ES-I3 (cell line): ENCODE results near the gene KCNJ15.

ENCODE experiments used
- H3K36me3 ChIP-seq: 2 replicates; pipeline ENCODE4 v1.6.1; 2013; ENCODE audit warnings: mild to moderate bottlenecking, low read length, control low read depth, moderate library complexity; ENCODE audit not compliant: insufficient read depth
- H3K4me1 ChIP-seq: 2 replicates; pipeline ENCODE4 v1.6.1; 2013; ENCODE audit warnings: mild to moderate bottlenecking, control low read depth, low read length; ENCODE audit not compliant: insufficient read depth
- H3K9ac ChIP-seq: 2 replicates; pipeline ENCODE4 v1.6.1; 2013; ENCODE audit warnings: low read depth, mild to moderate bottlenecking, low read length, moderate library complexity
- H3K9me3 ChIP-seq: 2 replicates; pipeline ENCODE4 v1.6.1; 2013; ENCODE audit warnings: mild to moderate bottlenecking, low read length, moderate library complexity; ENCODE audit not compliant: control insufficient read depth, insufficient read depth

Gene KCNJ15

DNA sequence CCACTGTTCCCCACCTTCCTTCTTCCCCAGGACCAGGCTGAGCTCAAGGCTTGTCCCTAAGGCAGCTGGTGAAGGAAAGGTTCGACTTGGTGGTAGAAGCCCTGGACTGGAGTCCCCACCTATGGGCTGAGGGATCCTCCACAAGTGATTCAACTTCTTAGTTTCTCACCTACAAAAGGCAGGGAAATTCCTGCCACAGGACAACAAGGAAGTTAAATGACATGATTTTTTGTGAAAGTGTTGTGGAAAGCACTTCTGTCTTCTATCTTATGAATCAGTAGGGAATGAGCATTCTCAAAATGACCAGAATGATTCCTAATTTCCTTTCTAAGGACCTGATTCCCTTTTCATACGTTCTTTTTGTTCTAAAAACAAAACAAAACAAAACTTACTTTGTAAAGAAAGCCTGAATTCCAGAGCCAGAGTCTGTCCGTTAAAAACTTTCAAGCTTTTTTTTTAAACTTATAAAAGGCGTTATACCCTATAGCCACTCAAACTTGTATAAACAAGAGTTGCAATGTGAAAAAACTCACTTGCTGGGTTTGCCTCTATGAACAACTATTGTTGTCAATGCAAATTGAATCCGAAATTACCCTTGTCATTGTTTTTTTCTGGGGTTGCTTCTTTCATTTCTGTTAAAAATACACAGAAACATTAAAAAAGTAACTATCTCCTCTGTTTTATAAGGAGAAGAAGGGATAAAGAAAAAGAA, 12.2 kb downstream of the KCNJ15 start:
- no peaks in the 10 kb centered on the region for H3K36me3 ChIP-seq
- H3K4me1 ChIP-seq = 0 out of 2 replicates have a peak, but pooled peaks cover 4% of the 10 kb centered on the region
- H3K9me3 ChIP-seq = no peaks in the 10 kb centered on the region
- H3K9ac ChIP-seq = no peak overlapping the region

DNA sequence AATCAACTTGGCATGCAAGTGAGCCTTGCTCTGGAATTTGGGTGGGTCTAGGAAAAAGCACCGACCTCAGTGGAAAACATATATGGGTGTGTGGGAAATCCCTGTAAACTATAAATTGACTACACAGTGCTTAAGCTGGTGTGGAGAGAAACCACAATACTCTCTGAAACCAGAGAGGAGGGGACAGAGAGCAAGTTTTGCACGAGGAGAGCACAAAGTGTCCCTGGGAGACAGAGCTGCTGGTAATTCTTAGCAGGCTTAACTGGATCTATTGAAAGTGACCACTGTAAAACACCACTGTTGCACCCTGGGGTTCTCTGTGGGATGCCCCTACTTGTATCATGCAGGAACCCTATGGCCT, 12.8 kb downstream of the KCNJ15 start:
- Histone ChIP-seq H3K4me1 (0 out of 2 replicates have a peak, but pooled peaks cover 4% of the 10 kb centered on the region), H3K36me3 (no peaks in the 10 kb centered on the region), H3K9ac (no peak overlapping the region), H3K9me3 (no peaks in the 10 kb centered on the region)

- Histone ChIP-seq H3K9me3 (no peaks in the 10 kb centered on the region), H3K36me3 (no peaks in the 10 kb centered on the region), H3K9ac (no peak overlapping the region), H3K4me1 (0 out of 2 replicates have a peak, but pooled peaks cover 4% of the 10 kb centered on the region)
These were observed 15.4 kb downstream of the KCNJ15 start for GRCh38 chr21:38272215-38272614.

- H3K4me1 ChIP-seq = 0 out of 2 replicates have a peak, but pooled peaks cover under 1% of the 10 kb centered on the region
- H3K9me3 ChIP-seq = no peaks in the 10 kb centered on the region
- no peaks in the 10 kb centered on the region for H3K36me3 ChIP-seq
- H3K9ac ChIP-seq = no peak overlapping the region
These were observed 17.2 kb downstream of the KCNJ15 start for GRCh38 chr21:38273745-38274542.

DNA sequence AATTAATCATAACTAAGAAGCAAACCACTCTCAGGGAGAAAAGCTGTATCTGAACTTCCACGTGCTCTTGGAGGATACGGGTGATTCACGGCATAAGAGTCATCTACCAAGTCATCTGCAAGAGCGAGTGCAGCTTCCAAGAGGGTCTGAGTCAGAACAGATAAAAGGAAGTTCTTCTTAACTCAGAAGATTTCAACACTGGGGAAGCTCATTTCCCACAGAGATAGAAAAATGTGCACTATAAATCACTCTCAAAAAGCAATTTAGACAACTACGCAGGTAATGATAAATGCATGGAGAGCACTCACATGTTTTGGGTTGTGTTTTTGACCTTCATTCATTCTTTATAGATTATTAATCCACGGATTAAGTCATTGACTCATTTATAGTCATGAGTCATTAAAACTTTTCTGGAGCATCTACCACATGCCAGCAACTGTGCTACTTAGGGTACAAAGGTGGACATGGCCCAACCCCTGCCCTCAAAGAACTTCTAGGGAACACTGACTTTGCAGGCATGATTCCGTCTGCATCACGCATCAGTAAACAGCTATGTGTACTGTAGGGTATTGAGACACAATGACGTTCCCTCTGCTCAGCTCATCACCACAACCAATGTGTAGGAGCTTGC, 20.8 kb downstream of the KCNJ15 start:
- Histone ChIP-seq H3K4me1 (no peaks in the 10 kb centered on the region), H3K36me3 (no peaks in the 10 kb centered on the region), H3K9me3 (no peaks in the 10 kb centered on the region), H3K9ac (no peak overlapping the region)

DNA sequence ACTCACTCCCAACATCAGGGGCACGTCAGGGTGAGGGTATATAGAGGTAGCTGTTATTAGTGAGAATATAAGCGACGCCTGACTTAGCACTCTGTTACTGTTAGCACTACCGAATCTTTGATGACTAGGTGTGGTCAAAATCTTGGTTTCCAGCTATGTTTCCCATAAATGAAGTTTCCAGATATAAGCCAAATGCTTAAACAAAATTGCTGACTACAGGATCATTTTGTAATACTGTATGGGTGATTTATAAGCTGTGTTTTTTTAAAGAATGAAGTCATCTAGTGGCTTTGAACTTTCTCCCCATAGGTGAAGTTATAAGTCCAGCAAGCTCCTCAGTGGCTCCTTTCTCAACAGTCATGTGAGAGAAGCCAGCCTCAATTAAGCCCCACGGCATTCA, 23.7 kb downstream of the KCNJ15 start:
- H3K9me3 ChIP-seq = 0 out of 2 replicates have a peak, but pooled peaks cover under 1% of the 10 kb centered on the region
- no peak overlapping the region for H3K9ac ChIP-seq
- no peaks in the 10 kb centered on the region for H3K4me1 ChIP-seq
- no peaks in the 10 kb centered on the region for H3K36me3 ChIP-seq

- Histone ChIP-seq H3K4me1 (no peaks in the 10 kb centered on the region), H3K36me3 (no peaks in the 10 kb centered on the region), H3K9me3 (0 out of 2 replicates have a peak, but pooled peaks cover 4% of the 10 kb centered on the region), H3K9ac (no peak overlapping the region)
These were observed 24.1 kb downstream of the KCNJ15 start for GRCh38 chr21:38280867-38281266.

DNA sequence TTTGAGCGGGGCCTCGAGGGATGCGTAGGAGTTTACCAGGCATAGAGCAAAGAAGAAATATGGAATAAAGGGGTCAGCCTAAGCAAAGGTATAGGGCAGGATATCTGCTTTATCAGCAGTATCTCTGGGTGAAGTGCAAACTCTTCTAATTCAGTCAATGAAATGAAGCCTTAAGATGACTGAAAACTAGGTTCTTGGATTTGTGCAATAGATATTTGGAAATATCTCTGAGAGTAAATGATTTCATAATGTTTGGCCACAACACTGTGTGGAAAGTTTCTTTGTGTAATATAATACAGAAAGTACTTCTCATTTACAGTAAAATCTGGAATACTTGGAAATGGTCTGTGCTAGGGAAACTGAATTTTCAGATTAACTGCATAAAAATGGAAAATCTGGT, 26.1 kb downstream of the KCNJ15 start:
- H3K9ac ChIP-seq = no peak overlapping the region
- 0 out of 2 replicates have a peak, but pooled peaks cover 4% of the 10 kb centered on the region for H3K9me3 ChIP-seq
- no peaks in the 10 kb centered on the region for H3K4me1 ChIP-seq
- H3K36me3 ChIP-seq = no peaks in the 10 kb centered on the region

DNA sequence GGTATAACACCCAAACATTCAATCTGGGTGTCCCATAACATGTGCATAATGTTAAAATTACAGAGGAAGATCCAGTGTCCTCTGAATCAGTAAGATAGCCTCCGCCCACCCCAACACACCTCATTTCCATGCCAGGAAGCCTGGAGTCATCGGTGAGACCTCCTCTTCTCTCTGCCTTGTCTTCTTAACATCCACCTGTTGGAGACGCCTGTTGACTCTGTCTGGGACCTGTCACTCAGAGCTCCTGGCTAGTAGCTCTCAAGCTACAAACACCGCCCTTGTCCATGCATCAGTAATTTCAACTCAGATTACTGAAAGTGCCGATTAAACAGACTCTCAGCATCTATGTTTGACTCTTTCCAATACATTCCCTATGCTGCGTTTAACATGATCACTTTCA, 27.4 kb downstream of the KCNJ15 start:
- H3K9ac ChIP-seq = no peak overlapping the region

GRCh38 chr21:38286739-38287471, 30.1 kb downstream of the KCNJ15 start:
- H3K4me1 ChIP-seq = no peaks in the 10 kb centered on the region
- no peak overlapping the region for H3K9ac ChIP-seq
- no peaks in the 10 kb centered on the region for H3K36me3 ChIP-seq
- 0 out of 2 replicates have a peak, but pooled peaks cover 4% of the 10 kb centered on the region for H3K9me3 ChIP-seq

More for the DNA sequence above, 27.4 kb downstream of the KCNJ15 start:
- H3K4me1 ChIP-seq = no peaks in the 10 kb centered on the region
- H3K36me3 ChIP-seq = no peaks in the 10 kb centered on the region
- 0 out of 2 replicates have a peak, but pooled peaks cover 4% of the 10 kb centered on the region for H3K9me3 ChIP-seq

DNA sequence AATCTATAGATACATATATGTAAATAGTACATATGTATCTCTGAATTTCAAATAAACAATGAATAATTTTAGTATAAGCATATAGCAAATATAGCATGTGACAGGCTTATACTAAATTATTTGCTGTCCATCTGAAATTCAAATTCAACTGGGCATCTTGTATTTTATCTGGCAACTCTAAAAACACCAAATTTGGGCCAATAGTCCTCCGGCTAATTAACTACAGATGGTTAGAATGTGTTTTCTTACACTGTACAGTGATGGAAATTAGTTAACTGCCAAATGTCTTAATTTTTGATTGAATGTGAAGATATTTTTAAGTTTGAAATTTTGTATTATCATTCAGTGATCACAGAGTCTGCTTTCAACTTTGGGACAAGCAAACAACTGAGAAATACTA, 30.7 kb downstream of the KCNJ15 start:
- Histone ChIP-seq H3K4me1 (no peaks in the 10 kb centered on the region), H3K9ac (no peak overlapping the region), H3K9me3 (0 out of 2 replicates have a peak, but pooled peaks cover 4% of the 10 kb centered on the region), H3K36me3 (no peaks in the 10 kb centered on the region)

GRCh38 chr21:38289705-38290485, 33.1 kb downstream of the KCNJ15 start:
- no peaks in the 10 kb centered on the region for H3K4me1 ChIP-seq
- H3K9me3 ChIP-seq = 0 out of 2 replicates have a peak, but pooled peaks cover 4% of the 10 kb centered on the region
- H3K36me3 ChIP-seq = no peaks in the 10 kb centered on the region
- no peak overlapping the region for H3K9ac ChIP-seq

DNA sequence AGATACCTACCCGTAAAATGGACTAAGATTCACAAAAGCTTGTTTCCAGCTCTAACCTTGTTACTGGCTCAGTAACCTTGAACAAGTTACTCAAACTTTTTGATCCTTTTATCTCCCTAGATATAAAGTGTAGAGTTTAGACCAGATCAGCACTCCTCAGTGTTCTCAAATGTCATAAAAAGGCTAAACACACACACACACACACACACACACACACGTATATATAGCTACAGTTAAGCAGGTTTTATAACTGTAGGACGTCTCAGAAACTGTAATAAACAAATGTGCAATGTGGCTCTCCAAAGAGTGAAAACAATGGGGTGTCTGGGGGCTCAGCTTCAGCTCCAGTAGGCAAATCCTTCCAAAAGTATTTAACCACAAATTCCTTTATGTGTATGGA, 34.0 kb downstream of the KCNJ15 start:
- Histone ChIP-seq H3K36me3 (no peaks in the 10 kb centered on the region), H3K9ac (no peak overlapping the region), H3K9me3 (no peaks in the 10 kb centered on the region), H3K4me1 (no peaks in the 10 kb centered on the region)
